Activated T-helper 1 cell treated with anti-CD3 and anti-CD28 coated beads, Interleukin-12 subunit alpha, Interleukin-12 subunit beta, Interleukin-2, Interleukin-4 antibody, amounts not matched to agents 30 ng/mL and 10 ng/mL and 1 ng/mL, durations not matched to agents 14 hours and 24 hours and 36 hours (primary cell): ENCODE measurements around the gene UNCX. TPM values are rescaled to one million over a fixed set of nuclear protein-coding genes. Genes with fewer than 3 reads are reported as not detected.

Experiments used
- DNase-seq: peaks from one replicate; pipeline ENCODE4 v3.0.0; 2021; ENCODE audit warnings: low spot score
- H3K27ac Mint-ChIP-seq: one replicate; pipeline ENCODE4 v1.8.0; 2021; ENCODE audit warnings: mild to moderate bottlenecking, mixed read lengths
- H3K27me3 Mint-ChIP-seq: one replicate; pipeline ENCODE4 v1.8.0; 2022; ENCODE audit warnings: mild to moderate bottlenecking, moderate library complexity, mixed read lengths; ENCODE audit not compliant: insufficient read depth
- H3K36me3 Mint-ChIP-seq: one replicate; pipeline ENCODE4 v1.8.0; 2021; ENCODE audit warnings: low read depth, mixed read lengths
- H3K4me1 Mint-ChIP-seq: one replicate; pipeline ENCODE4 v1.8.0; 2021; ENCODE audit warnings: low read depth, mixed read lengths
- H3K4me3 Mint-ChIP-seq: one replicate; pipeline ENCODE4 v1.8.0; 2021; ENCODE audit warnings: mild to moderate bottlenecking, moderate library complexity, mixed read lengths
- H3K9me3 Mint-ChIP-seq: one replicate; pipeline ENCODE4 v1.8.0; 2021; ENCODE audit warnings: mixed read lengths
- intact Hi-C: fragments of 100-400 bp; cut with micrococcal nuclease; formaldehyde crosslinking; loops from one replicate; pipeline ENCODE4 v1.15.1; 2024
- total RNA-seq: library from RNA; stranded (reverse); gene quantifications from 2 replicates; pipeline ENCODE4 v1.2.3, GENCODE V29; 2022

UNCX gene
- total RNA-seq, 1 donor from 2014 or later: not detected

DNA sequence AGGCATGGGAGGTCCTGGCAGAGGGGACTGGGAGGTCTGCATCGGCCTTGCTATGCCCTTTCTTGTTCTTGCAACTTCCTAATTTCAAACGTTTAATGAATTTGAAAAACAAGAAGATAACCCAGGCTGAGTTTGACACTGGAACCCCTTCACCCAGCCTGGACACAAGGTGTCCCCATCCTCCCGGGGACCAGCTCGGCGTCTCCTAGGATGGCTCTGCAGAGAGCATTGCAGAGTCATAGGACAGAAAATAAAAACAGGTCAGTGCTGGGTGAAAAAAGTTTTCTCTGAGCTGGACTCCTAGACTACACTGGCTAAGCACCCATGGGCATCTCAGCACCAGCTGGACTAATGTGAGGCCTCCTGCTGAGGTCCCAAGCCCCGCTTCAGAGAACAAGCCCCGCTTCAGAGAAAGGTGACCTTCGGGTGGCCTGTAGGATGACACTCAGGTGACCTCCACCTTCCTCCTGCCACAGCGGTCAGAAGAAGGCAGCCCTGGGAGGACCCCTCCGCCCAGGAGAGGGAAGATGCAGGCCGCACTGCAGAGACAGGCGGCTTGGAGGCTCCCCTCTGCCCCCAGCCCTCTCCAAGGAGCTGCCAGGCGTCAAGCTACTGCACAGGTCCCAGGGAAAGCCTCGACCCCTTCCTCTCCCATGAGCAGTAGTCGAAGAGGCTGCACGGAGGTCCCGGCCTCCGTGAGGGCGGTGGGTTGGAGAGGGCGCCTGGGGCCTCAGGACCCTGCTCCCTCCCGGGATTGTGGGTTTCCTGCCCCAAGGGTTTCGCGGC lies 9.3 kb upstream of the UNCX start:
- H3K4me1 Mint-ChIP-seq: no peaks in the 10 kb centered on the region
- H3K36me3 Mint-ChIP-seq: no peaks in the 10 kb centered on the region
- DNase-seq: no peak
- H3K27me3 Mint-ChIP-seq: peaks cover 48% of the 10 kb centered on the region
- no peak overlapping the region for H3K27ac Mint-ChIP-seq
- H3K9me3 Mint-ChIP-seq: no peaks in the 10 kb centered on the region
- intact Hi-C loops: no loop called here
- H3K4me3 Mint-ChIP-seq: no peak overlapping the region

DNA sequence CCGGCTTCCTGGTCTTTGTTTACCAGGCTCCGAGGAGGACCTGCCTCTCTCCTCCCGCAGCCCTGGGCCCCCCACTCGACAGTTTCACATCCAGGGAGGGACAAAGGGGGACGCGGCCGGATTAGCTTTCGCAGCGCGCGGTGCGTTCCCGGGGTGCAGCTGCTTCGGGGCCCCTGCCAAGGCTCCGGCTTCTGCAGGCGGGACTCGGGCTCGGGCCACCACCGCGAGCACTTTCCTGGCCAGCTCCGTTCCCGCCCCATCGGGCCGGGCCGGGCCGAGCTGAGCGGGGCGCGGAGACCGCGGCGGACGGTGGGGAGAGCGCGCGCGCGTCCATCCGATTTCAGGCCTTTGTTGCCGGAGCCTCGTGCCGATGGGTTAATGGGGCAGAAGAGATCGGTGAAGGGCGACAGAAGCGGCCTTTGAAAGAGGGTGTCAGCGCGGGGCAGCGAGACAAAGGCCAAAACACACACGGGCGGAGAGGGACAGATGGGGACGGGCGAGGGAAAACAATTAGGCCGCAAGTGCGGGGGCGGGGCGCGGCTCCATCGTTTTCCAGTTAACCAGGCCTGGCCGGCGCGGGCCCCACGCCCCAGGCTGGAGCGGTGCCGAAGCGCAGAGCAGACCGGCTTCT lies 8.5 kb upstream of the UNCX start:
- DNase-seq: no peak
- H3K27ac Mint-ChIP-seq: peak overlapping the region; percentile 78
- no peaks in the 10 kb centered on the region for H3K4me1 Mint-ChIP-seq
- no peaks in the 10 kb centered on the region for H3K9me3 Mint-ChIP-seq
- intact Hi-C loops: no loop called here
- no peaks in the 10 kb centered on the region for H3K36me3 Mint-ChIP-seq
- no peak overlapping the region for H3K4me3 Mint-ChIP-seq
- peaks cover 53% of the 10 kb centered on the region for H3K27me3 Mint-ChIP-seq

DNA sequence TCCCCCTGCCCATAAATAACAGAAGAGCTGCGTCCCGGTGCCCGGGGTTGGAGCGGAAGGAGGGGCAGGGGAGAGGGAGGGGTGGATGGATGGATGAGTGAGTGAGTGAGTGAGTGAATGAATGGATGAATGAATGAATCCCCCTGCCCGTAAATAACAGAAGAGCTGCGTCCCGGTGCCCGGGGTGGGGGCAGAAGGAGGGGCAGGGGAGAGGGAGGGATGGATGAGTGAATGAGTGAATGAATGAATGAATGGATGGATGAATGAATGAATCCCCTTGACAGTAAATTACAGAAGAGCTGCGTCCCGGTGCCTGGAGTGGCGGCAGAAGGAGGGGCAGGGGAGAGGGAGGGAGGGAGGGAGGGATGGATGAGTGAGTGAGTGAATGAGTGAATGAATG lies 7.6 kb upstream of the UNCX start:
- Mint-ChIP-seq H3K9me3 (no peaks in the 10 kb centered on the region), H3K27me3 (peaks cover 52% of the 10 kb centered on the region), H3K36me3 (no peaks in the 10 kb centered on the region), H3K4me1 (no peaks in the 10 kb centered on the region), H3K4me3 (no peak overlapping the region), H3K27ac (no peak overlapping the region)
- no peak for DNase-seq
- intact Hi-C loops: loop anchor here (1.0 kb wide), 1 partner anchor 207 kb away; no protein-coding TSS in a partner anchor

DNA sequence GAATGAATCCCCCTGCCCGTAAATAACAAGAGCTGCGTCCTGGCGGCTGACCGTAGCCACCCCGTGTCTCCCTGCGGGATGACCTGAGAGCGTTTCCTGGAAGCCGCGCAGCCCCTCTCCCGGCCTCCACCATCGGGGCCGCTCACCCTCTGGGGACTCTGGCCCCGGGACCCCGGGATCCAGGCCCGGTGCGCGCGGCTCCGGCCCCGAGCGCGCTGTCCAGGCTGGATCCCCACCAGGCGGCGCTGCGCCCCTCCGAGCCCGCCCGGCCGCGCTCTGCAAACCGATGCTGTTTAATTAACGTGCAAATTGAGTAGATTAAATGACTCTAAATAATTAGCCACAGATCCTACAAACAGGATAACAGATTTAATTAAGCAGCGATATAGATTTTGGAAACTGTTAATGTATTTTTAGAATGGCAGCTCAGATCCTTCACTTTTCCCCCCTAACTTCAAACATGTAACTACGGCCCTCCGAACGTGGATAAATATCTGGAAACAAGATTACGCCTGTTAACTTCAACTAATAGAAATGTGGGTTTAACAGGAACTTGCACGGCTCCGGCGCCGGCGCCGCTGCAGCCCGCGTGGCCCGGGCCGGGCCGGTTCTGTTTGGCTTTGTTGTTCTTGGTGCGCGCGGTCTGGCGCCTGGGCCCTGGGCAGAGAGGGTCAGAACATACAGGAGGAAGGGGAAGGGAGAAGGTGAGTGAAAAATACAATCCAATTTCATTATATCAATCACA lies 7.1 kb upstream of the UNCX start:
- Mint-ChIP-seq H3K36me3 (no peaks in the 10 kb centered on the region), H3K4me3 (no peak overlapping the region), H3K27me3 (peaks cover 54% of the 10 kb centered on the region), H3K27ac (peak overlapping the region; percentile 70), H3K9me3 (no peaks in the 10 kb centered on the region), H3K4me1 (no peaks in the 10 kb centered on the region)
- peak; percentile 13 for DNase-seq
- intact Hi-C loops: loop anchor here (1.0 kb wide), 1 partner anchor 207 kb away; no protein-coding TSS in a partner anchor

DNA sequence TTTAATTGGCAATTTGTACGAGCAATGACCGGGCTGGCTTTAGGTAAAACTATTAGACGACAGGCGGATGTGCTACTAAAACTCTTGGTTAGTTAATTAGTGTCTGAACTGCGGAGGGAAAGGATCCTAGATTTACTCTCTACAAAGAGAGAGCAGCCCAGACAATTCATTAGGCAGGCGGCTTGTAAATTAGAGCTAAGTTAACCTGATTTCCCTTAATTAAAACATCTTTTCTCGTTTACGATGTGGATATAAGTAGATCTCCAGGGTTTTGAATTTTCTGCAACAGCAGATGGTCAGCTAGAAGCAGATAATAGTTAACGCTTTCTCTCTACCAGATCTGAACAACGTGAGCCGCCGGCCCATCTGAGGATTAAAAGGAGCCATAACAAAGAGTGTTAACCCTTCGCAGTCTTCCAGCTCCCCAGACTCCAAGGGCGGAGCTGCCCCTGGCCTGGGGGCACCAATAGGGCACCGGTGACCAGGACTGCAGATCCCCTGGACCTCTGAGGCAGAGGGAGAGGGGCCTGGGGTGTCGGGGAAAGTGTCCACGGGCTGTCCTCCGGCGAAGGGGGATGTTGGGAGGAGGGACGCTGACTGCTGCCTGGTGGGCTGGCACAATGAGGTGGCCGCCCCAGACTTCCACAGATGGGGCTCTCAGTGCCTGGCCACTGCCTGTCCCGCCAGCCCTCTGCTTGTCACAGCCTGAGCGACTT lies 6.3 kb upstream of the UNCX start:
- no peak for DNase-seq
- Mint-ChIP-seq H3K4me1 (no peaks in the 10 kb centered on the region), H3K9me3 (no peaks in the 10 kb centered on the region), H3K4me3 (no peak overlapping the region), H3K27ac (peak overlapping the region; percentile 70), H3K36me3 (no peaks in the 10 kb centered on the region), H3K27me3 (peaks cover 59% of the 10 kb centered on the region)
- intact Hi-C loops: no loop called here

DNA sequence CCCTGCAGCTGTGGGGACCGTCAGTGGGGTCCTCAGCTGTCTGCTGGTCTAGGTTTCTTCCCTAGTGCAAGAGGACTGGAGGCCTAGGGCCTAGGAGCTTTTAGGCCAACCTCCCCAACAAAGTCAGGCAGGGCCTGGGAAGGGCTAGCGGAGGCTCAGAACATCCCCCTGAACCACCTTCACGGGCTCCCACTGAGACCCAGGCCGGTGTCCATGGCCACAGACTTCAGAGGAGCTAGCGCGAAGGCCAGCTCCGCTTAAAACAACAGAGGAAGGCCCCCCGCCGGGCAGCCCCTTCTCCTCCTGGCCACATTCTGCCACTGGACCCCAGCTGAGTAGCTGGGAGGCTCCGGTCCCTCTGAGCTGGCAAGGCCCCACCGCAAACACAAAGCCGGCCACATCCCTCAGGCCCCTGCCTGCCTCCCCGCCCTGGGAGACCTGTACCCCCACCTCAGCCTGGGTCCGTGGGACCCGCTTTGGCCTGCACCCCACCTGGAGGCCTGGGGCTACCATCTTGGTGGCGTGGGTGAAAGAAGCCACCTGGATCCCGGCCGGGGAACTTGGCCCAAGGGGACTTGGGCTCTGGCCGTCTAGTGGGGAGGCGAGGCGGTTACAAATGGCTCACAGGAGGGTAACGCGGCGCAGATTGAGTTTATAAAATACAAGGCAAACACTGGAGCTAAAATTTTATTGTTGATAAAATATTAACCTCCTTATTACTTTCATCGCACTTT lies 5.4 kb upstream of the UNCX start:
- H3K4me1 Mint-ChIP-seq: peaks cover 4% of the 10 kb centered on the region
- intact Hi-C loops: no loop called here
- H3K36me3 Mint-ChIP-seq: peaks cover 2% of the 10 kb centered on the region
- peaks cover 63% of the 10 kb centered on the region for H3K27me3 Mint-ChIP-seq
- DNase-seq: no peak
- H3K27ac Mint-ChIP-seq: no peak overlapping the region
- H3K9me3 Mint-ChIP-seq: no peaks in the 10 kb centered on the region
- no peak overlapping the region for H3K4me3 Mint-ChIP-seq

DNA sequence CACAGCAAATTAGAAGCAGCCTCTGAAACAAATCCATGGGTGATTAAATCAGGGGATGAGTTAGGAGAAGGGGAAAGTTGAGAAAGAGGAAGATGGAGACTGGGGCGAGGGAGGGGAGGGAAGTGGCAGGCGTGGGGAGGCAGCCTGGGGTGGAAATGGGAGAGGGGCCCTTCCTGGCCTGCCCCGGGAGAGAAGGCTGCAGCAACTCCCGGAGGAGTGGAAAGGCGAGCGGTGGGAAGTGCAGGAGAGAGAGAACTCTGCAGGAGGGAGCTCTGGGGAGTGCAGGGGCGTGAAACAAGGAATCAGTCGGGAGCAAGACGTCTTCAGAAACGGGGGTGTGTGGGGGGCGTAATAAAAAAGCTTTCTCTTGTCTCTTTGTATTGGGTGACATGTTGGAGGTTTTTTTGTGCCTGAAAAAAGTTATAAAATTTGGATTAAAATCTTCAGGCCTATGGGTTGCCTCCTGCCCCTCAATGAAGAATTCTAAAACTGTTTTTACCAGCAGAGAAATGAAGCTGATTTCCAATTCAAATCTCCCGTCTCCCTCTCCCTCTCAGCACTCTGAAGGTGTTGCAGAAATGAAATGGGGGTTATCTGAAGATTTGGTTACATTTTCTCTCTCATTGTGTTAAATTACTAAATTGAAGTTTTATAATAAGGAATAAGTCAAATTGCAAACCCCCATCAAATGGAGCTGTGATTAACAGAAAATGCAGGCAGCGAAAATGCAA lies 4.7 kb upstream of the UNCX start:
- Mint-ChIP-seq H3K27ac (no peak overlapping the region), H3K27me3 (peaks cover 58% of the 10 kb centered on the region), H3K4me3 (no peak overlapping the region), H3K9me3 (no peaks in the 10 kb centered on the region), H3K36me3 (peaks cover 2% of the 10 kb centered on the region), H3K4me1 (peaks cover 5% of the 10 kb centered on the region)
- DNase-seq: no peak
- intact Hi-C loops: loop anchor here (2.0 kb wide), 1 partner anchor 17 kb away; no protein-coding TSS in a partner anchor

DNA sequence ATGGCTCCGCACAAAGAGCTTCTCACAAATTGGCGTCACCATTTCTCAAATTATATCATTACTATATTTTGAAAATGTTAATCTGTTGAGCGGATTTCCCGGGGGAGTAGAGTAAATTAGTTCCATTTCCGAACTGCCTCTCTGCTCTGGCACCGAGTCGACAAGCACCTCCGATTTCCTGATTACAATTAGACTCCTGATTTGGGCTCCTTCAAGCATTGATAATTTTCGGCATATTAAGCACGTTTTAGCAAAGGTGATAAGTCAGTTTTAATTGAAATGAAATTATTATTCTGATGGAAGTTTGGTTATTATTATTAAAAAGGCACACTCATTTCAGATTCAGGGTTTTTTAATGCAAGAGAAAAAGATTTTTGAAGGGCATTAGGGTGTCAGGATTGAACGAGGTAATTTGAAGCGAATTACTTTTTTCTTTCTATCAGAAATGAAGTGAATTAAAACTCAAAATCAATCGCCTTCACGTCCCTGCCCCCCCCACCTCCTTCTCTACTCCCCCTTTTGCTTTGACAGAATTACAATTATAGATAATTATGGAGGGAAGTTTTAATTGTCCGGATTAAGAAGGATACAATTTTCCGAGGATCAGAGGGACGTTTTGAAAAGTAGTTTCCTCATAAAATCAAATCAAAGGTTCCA lies 4.0 kb upstream of the UNCX start:
- Mint-ChIP-seq H3K36me3 (peaks cover 2% of the 10 kb centered on the region), H3K4me1 (peaks cover 5% of the 10 kb centered on the region)

DNA sequence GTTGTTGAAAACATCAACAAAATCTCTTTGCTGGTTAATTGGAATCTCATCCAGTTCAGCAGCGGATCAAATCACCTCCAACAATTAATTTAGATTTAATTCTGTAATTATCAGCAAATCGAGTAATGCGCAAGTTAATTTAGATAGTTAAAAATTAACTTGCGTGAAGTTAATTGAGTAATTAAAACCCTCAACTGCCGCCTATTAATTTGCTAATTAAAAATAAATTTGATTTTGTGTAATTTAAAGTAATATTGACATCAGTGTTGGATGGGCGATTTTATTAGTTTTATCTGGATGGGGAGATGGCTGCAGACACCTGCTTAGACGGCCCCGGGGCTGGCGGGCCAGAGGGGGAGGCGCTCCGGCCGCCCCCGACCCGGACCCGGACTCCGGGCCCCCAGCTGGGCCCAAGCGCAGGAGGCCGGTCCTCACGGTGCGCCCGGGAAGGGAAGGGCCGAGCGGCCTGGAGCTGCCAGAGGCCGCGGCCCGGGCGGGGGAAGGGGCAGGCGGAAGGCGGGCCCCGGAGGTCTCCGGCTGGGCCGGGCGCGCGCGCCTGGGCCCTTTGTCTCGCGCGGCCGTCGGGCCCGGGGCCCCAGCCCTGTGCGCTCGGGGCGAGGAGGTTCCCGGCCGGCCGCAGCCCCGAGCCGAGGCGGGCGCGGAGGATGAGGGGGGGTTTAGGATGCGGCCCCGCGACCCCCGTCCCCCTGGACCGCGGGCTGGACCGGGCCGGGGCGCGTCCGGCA lies 3.3 kb upstream of the UNCX start:
- intact Hi-C loops: loop anchor here (2.0 kb wide), 1 partner anchor 15 kb away; no protein-coding TSS in a partner anchor
- Mint-ChIP-seq H3K9me3 (no peaks in the 10 kb centered on the region), H3K27me3 (peaks cover 53% of the 10 kb centered on the region), H3K36me3 (peaks cover 2% of the 10 kb centered on the region), H3K4me1 (peaks cover 7% of the 10 kb centered on the region), H3K4me3 (no peak overlapping the region), H3K27ac (no peak overlapping the region)
- DNase-seq: no peak

More for the DNA sequence above, 4.0 kb upstream of the UNCX start:
- H3K27ac Mint-ChIP-seq: peak overlapping the region; percentile 48
- no peak overlapping the region for H3K4me3 Mint-ChIP-seq
- H3K9me3 Mint-ChIP-seq: no peaks in the 10 kb centered on the region
- H3K27me3 Mint-ChIP-seq: peaks cover 52% of the 10 kb centered on the region
- intact Hi-C loops: loop anchor here (2.0 kb wide), 1 partner anchor 16 kb away; no protein-coding TSS in a partner anchor
- DNase-seq: no peak

DNA sequence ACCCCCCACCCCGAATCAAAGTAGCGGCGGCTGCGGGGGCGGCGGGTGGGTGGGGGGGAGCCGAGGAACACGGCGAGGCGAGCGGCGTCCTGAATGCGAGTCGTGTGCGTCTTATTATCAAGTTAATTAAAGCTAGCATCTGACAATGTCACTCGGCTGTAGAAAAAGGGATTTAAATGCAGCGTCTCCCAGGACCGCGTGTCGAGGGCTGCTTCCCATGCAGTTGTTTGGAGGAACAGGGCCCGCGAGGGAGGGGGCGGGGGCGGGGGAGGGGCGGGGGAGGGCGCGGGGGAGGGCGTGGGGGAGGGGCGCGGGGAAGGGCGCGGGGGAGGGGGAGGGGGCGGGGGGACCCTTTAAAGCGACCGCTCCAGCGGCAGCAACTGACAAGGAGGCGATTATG lies 2.7 kb upstream of the UNCX start:
- Mint-ChIP-seq H3K9me3 (no peaks in the 10 kb centered on the region), H3K27ac (no peak overlapping the region), H3K4me1 (peaks cover 11% of the 10 kb centered on the region), H3K4me3 (no peak overlapping the region), H3K27me3 (peaks cover 58% of the 10 kb centered on the region), H3K36me3 (peaks cover 2% of the 10 kb centered on the region)
- intact Hi-C loops: loop anchor here (2.0 to 5.0 kb wide), 2 partner anchors 15 to 437 kb away; no protein-coding TSS in a partner anchor
- DNase-seq: no peak
